ENCODE measurements around the gene ZNF644.

The ZNF644 gene

GRCh38 chr1:90969241-90969640, 52.6 kb downstream of the ZNF644 start:
- H3K9me3 Mint-ChIP-seq: no peaks in the 10 kb centered on the region
- no peak overlapping the region for H3K4me3 Mint-ChIP-seq
- TF ChIP-seq CTCF (IDR thresholded peaks at IDR 0.05): no peak
- no peak for DNase-seq
- no peak overlapping the region for H3K27ac Mint-ChIP-seq
- H3K4me1 Mint-ChIP-seq: peaks cover under 1% of the 10 kb centered on the region
- H3K36me3 Mint-ChIP-seq (ENCODE audit: low read depth): peaks cover 55% of the 10 kb centered on the region
- H3K27me3 Mint-ChIP-seq (ENCODE audit: low read depth, poor library complexity): no peaks in the 10 kb centered on the region

- Mint-ChIP-seq H3K9me3 (peaks cover 8% of the 10 kb centered on the region), H3K36me3 (ENCODE audit: low read depth) (peaks cover 36% of the 10 kb centered on the region), H3K4me1 (no peaks in the 10 kb centered on the region), H3K27ac (no peak overlapping the region), H3K4me3 (no peak overlapping the region), H3K27me3 (ENCODE audit: low read depth, poor library complexity) (no peaks in the 10 kb centered on the region)
- DNase-seq: no peak
- no peak for TF ChIP-seq CTCF (IDR thresholded peaks at IDR 0.05)
Observed at GRCh38 chr1:90964444-90965035, 57.3 kb downstream of the ZNF644 start.

GRCh38 chr1:90963651-90964050, 58.2 kb downstream of the ZNF644 start:
- DNase-seq: no peak
- H3K9me3 Mint-ChIP-seq: peaks cover 17% of the 10 kb centered on the region
- H3K36me3 Mint-ChIP-seq (ENCODE audit: low read depth): peaks cover 37% of the 10 kb centered on the region
- H3K27ac Mint-ChIP-seq: no peak overlapping the region
- H3K4me1 Mint-ChIP-seq: no peaks in the 10 kb centered on the region
- TF ChIP-seq CTCF (IDR thresholded peaks at IDR 0.05): no peak
- no peaks in the 10 kb centered on the region for H3K27me3 Mint-ChIP-seq (ENCODE audit: low read depth, poor library complexity)
- no peak overlapping the region for H3K4me3 Mint-ChIP-seq

- no peaks in the 10 kb centered on the region for H3K4me1 Mint-ChIP-seq
- no peak overlapping the region for H3K27ac Mint-ChIP-seq
- no peak for DNase-seq
- peaks cover 42% of the 10 kb centered on the region for H3K36me3 Mint-ChIP-seq (ENCODE audit: low read depth)
- H3K27me3 Mint-ChIP-seq (ENCODE audit: low read depth, poor library complexity): no peaks in the 10 kb centered on the region
- peaks cover 21% of the 10 kb centered on the region for H3K9me3 Mint-ChIP-seq
- TF ChIP-seq CTCF (IDR thresholded peaks at IDR 0.05): no peak
- H3K4me3 Mint-ChIP-seq: no peak overlapping the region
Observed at GRCh38 chr1:90963236-90963635, 58.6 kb downstream of the ZNF644 start.

- peaks cover 73% of the 10 kb centered on the region for H3K36me3 Mint-ChIP-seq (ENCODE audit: low read depth)
- no peaks in the 10 kb centered on the region for H3K4me1 Mint-ChIP-seq
- no peak for TF ChIP-seq CTCF (IDR thresholded peaks at IDR 0.05)
- H3K27me3 Mint-ChIP-seq (ENCODE audit: low read depth, poor library complexity): no peaks in the 10 kb centered on the region
- no peak for DNase-seq
- peaks cover 56% of the 10 kb centered on the region for H3K9me3 Mint-ChIP-seq
- no peak overlapping the region for H3K27ac Mint-ChIP-seq
- H3K4me3 Mint-ChIP-seq: no peak overlapping the region
Observed at GRCh38 chr1:90959352-90960206, 62.3 kb downstream of the ZNF644 start.
